Liver (tissue), 9 donors: Measurements from ENCODE around the gene PYGO2. TPM values are rescaled to one million over a fixed set of nuclear protein-coding genes. Genes with fewer than 3 reads are reported as not detected.

Experiments used
- DNase-seq: peaks from one replicate; pipeline ENCODE4 v3.0.0-alpha.2; 2017; ENCODE audit warnings: low spot score
- H3K27ac ChIP-seq, 2 donors: one replicate each; pipeline ENCODE4 v1.7.0; 2013; ENCODE audit warnings: inconsistent platforms in 2 of 2, low read length in 2 of 2, control low read depth in 1 of 2, low read depth in 1 of 2, mild to moderate bottlenecking in 1 of 2
- H3K27me3 ChIP-seq, 4 donors: one replicate each; pipeline versions ENCODE4 v1.6.1 to v1.7.0; 2013; ENCODE audit warnings: low read length in 3 of 4, inconsistent platforms in 1 of 4, mild to moderate bottlenecking in 1 of 4, moderate library complexity in 1 of 4; ENCODE audit not compliant: control insufficient read depth in 4 of 4, insufficient read depth in 4 of 4
- H3K36me3 ChIP-seq, 4 donors: one replicate each; pipeline versions ENCODE4 v1.6.1 to v1.7.0; 2013; ENCODE audit warnings: low read length in 3 of 4, mild to moderate bottlenecking in 3 of 4, low read depth in 1 of 4, moderate library complexity in 1 of 4; ENCODE audit not compliant: control insufficient read depth in 4 of 4, insufficient read depth in 3 of 4
- H3K4me1 ChIP-seq, 4 donors: one replicate each; pipeline versions ENCODE4 v1.6.1 to v1.7.0; 2013; ENCODE audit warnings: low read length in 3 of 4, mild to moderate bottlenecking in 3 of 4, moderate library complexity in 1 of 4; ENCODE audit not compliant: control insufficient read depth in 4 of 4, insufficient read depth in 4 of 4
- H3K4me3 ChIP-seq, 3 donors: one replicate each; pipeline versions ENCODE4 v1.6.1 to v1.7.0; 2013; ENCODE audit warnings: low read length in 3 of 3, control low read depth in 1 of 3, low read depth in 1 of 3, mild to moderate bottlenecking in 1 of 3
- H3K9ac ChIP-seq, 2 donors: one replicate each; pipeline ENCODE4 v1.7.0; 2013; ENCODE audit warnings: low read length in 2 of 2, mild to moderate bottlenecking in 2 of 2, moderate library complexity in 2 of 2, control low read depth in 1 of 2, low read depth in 1 of 2
- H3K9me3 ChIP-seq, 4 donors: one replicate each; pipeline versions ENCODE4 v1.6.1 to v1.7.0; 2013; ENCODE audit warnings: low read length in 3 of 4; ENCODE audit not compliant: control insufficient read depth in 4 of 4
- CTCF ChIP-seq: fragments of 150-350 bp; IDR thresholded peaks from 2 replicates; pipeline ENCODE4 v1.5.1; 2017; ENCODE audit warnings: improper control_type of control experiment, low read depth, low read length; ENCODE audit not compliant: missing input control
- FOXA1 ChIP-seq: IDR thresholded peaks from 2 replicates; pipeline ENCODE4 v1.6.1; 2016; ENCODE audit warnings: antibody characterized with exemption
- FOXA2 ChIP-seq: IDR thresholded peaks from 2 replicates; pipeline ENCODE4 v1.6.1; 2016; ENCODE audit warnings: antibody characterized with exemption
- GABPA ChIP-seq, 2 donors: IDR thresholded peaks in 1 of 2; conservative IDR thresholded peaks in 1 of 2; 2 replicates each; pipeline ENCODE4 v1.6.1; 2016; ENCODE audit warnings: antibody characterized with exemption in 2 of 2, mild to moderate bottlenecking in 1 of 2, moderate library complexity in 1 of 2
- HNF4A ChIP-seq, 2 donors: conservative IDR thresholded peaks; 2 replicates each; pipeline ENCODE4 v1.6.1; 2016; ENCODE audit warnings: antibody characterized with exemption in 2 of 2, mild to moderate bottlenecking in 2 of 2
- HNF4G ChIP-seq: IDR thresholded peaks from 2 replicates; pipeline ENCODE4 v1.6.1; 2016; ENCODE audit warnings: antibody characterized with exemption
- JUND ChIP-seq, 2 donors: IDR thresholded peaks; 2 replicates each; pipeline ENCODE4 v1.6.1; 2016; ENCODE audit warnings: antibody characterized with exemption in 2 of 2
- RAD21 ChIP-seq, 2 donors: IDR thresholded peaks; 2 replicates each; pipeline ENCODE4 v1.6.1; 2016; ENCODE audit warnings: antibody characterized with exemption in 2 of 2, mild to moderate bottlenecking in 2 of 2
- TAF1 ChIP-seq: conservative IDR thresholded peaks from 2 replicates; pipeline ENCODE4 v1.6.1; 2016; ENCODE audit warnings: antibody characterized with exemption, mild to moderate bottlenecking
- YY1 ChIP-seq: IDR thresholded peaks from 2 replicates; pipeline ENCODE4 v1.6.1; 2016; ENCODE audit warnings: antibody characterized with exemption, mild to moderate bottlenecking
- ZBTB33 ChIP-seq: IDR thresholded peaks from 2 replicates; pipeline ENCODE4 v1.6.1; 2016; ENCODE audit warnings: antibody characterized with exemption
- WGBS: extraction: QIAGEN DNeasy Blood & Tissue Kit; methylation state at CpG from one replicate; pipeline ENCODE4 v1.1.7; 2013; 5-methylcytosine and 5-hydroxymethylcytosine counted together
- polyA plus RNA-seq, 2 donors: library from polyadenylated mRNA; stranded (reverse) in 1 of 2; unstranded in 1 of 2; fragments of 200-250 nt in 1 of 2; fragments of >200 nt in 1 of 2; fragmentation: Nextera tagmentation in 1 of 2; extraction: Ambion mirVana in 1 of 2; gene quantifications; one replicate each; pipeline versions ENCODE4 v1.2.1 to v1.2.3, GENCODE V29; 2013 to 2015
- total RNA-seq, 2 donors: library from RNA; depleted of rRNA; stranded (reverse); fragments of >200 nt; gene quantifications; one replicate each; pipeline ENCODE4 v1.2.3, GENCODE V29; 2014
- donor health status: healthy.
- donor health status: healthy.
- donor health status: healthy.
- donor health status: healthy.
- donor health status: healthy.

Gene PYGO2
- total and polyA plus RNA-seq, 4 donors = 5.0 to 8.2 (median 7.0) TPM

GRCh38 chr1:154998818-154999570 lies 37.4 kb upstream of the PYGO2 start (continued):
- no peak for TF ChIP-seq ZBTB33
- no peak for TF ChIP-seq HNF4G
- TF ChIP-seq YY1 = no peak
- no peak for TF ChIP-seq TAF1
- no peak for TF ChIP-seq FOXA2
- no peak for TF ChIP-seq JUND (IDR thresholded peaks at IDR 0.05)
- no peak for TF ChIP-seq GABPA (IDR thresholded peaks at IDR 0.05 in 1 of 2, conservative IDR thresholded peaks at IDR 0.05 in 1 of 2)

GRCh38 chr1:154998201-154998780 lies 36.7 kb upstream of the PYGO2 start:
- no peaks in the 10 kb centered on the region for H3K36me3 ChIP-seq
- H3K9ac ChIP-seq = no peak overlapping the region
- no peaks in the 10 kb centered on the region for H3K9me3 ChIP-seq
- no peak overlapping the region for H3K27ac ChIP-seq
- H3K4me1 ChIP-seq = peaks cover 4 to 28% (median 21%) of the 10 kb centered on the region in 4 donors
- no peaks in the 10 kb centered on the region for H3K27me3 ChIP-seq
- WGBS = 74% methylated on average over 16 of the region's 16 CpGs
- DNase-seq = no peak
- TF ChIP-seq FOXA1 (no peak), JUND (IDR thresholded peaks at IDR 0.05) (no peak), HNF4A (conservative IDR thresholded peaks at IDR 0.05) (no peak), CTCF (peak; percentile 25), RAD21 (IDR thresholded peaks at IDR 0.05) (peak; percentile 58 to 72)
- no peak overlapping the region for H3K4me3 ChIP-seq

GRCh38 chr1:154996966-154997701 lies 35.6 kb upstream of the PYGO2 start:
- Histone ChIP-seq H3K9me3 (no peaks in the 10 kb centered on the region), H3K27me3 (no peaks in the 10 kb centered on the region), H3K36me3 (no peaks in the 10 kb centered on the region), H3K4me3 (no peak overlapping the region), H3K27ac (no peak overlapping the region), H3K4me1 (peaks cover 4 to 28% (median 21%) of the 10 kb centered on the region in 4 donors), H3K9ac (no peak overlapping the region)
- TF ChIP-seq HNF4A (conservative IDR thresholded peaks at IDR 0.05) = no peak
- no peak for TF ChIP-seq JUND (IDR thresholded peaks at IDR 0.05)
- no peak for TF ChIP-seq FOXA1
- no peak for TF ChIP-seq GABPA (IDR thresholded peaks at IDR 0.05 in 1 of 2, conservative IDR thresholded peaks at IDR 0.05 in 1 of 2)
- no peak for TF ChIP-seq TAF1
- DNase-seq = no peak
- WGBS = 86% methylated on average over 15 of the region's 15 CpGs
